ENCODE measurements around the gene SMAP2. TPM values are rescaled to one million over a fixed set of nuclear protein-coding genes. Genes with fewer than 3 reads are reported as not detected.
"Not testable (repeated sequence)": the region's sequence is repeated elsewhere in the genome, so short reads cannot be mapped to it uniquely, and the experiment has no call there.

Gene SMAP2
- total RNA-seq, result 15.1 TPM
- long read RNA-seq, transcript SMAP2-202 (10 exons, 2,939 nt), result major isoform, 16 of 23 reads
- long read RNA-seq, partial matches to known transcripts, result 7 of 23 reads
- long read RNA-seq, other reads (novel, unspliced or antisense), result 0 of 23 reads

GRCh38 chr1:40373323-40374283, at the start of gene SMAP2:
TSS of gene SMAP2 (plus strand) at chr1:40373727. CDS start at chr1:40374121, 394 bp downstream.
- ATAC-seq (peak; percentile 99), DNase-seq (peak; percentile 98)
- intact Hi-C loops (cut with micrococcal nuclease), result no loop called here

DNA sequence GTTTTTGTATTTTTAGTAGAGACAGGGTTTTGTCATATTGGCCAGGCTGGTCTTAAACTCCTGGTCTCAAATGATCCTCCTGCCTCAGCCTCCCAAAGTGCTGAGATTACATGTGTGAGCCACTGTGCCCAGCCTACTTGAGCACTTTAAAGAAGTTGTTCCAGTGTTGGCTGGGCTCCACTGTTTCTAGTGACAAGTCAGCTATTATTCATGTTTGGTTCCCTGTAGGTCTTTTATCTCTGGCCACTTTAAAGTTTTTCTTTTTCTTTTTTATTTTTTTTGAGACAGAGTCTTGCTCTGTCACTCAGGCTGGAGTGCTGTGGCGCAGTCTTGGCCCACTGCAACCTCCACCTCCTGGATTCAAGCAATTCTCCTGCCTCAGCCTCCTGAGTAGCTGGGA, 42.1 kb upstream of the SMAP2 start:
- ATAC-seq; DNase-seq; intact Hi-C loops (cut with micrococcal nuclease): not testable (repeated sequence)

DNA sequence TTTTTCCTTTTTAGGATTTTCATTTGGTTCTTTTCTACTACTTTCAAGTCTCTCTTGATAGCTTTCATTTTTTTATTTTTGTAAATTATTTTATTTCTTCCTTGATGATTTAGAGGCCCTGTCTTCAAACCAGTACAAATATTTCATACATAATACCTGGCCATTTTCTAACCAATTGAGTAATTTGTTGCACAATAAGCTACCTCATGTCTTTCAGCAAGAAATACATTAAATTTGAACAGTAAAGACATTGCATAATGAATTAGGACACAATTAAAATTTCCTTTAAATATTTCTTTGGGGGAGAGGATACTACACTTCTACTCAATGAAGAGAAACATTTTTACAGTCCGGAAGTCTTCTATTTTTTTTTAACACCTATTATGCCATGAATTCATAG, 40.8 kb upstream of the SMAP2 start:
- intact Hi-C loops (cut with micrococcal nuclease), result no loop called here
- no peak for DNase-seq
- no peak for ATAC-seq

- ATAC-seq (no peak), DNase-seq (no peak)
- intact Hi-C loops (cut with micrococcal nuclease), result loop anchor here (5.0 kb wide), 1 partner anchor 190 kb away; no protein-coding TSS in a partner anchor
These were observed 36.1 kb upstream of the SMAP2 start for GRCh38 chr1:40337443-40337842.

DNA sequence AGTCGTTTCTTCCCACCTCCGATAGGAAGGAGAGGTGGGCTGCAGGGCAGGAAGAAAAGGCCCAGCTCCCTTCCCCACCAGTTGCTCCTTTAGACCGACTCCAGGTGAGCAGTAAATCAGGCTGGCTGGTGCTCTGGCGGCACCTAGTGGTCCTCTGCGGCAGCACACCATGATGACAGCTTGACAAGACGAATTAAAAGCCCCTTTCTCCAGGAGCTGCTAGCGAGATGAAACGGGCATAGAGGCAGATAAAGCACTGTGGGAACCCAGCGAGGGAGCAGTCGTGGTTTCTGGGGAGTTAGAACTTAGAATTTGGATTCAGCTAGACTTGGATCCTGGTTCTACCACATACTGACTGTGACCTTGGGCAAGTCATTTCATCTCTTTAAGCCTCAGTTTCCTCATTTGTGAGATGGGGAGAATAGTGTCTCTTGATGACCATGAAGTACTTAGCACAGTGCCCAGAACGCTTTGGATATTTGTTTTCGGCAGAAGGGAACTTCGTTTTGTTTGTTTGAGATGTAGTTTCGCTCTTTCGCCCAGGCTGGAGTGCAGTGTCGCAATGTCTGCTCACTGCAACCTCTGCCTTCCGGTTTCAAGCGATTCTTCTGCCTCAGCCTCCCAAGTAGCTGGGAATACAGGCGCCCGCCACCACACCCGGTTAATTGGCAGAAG, 34.6 kb upstream of the SMAP2 start:
- peak; percentile 87 for DNase-seq
- ATAC-seq, result peak; percentile 87
- intact Hi-C loops (cut with micrococcal nuclease), result loop anchor here (5.0 kb wide), 1 partner anchor 192 kb away; no protein-coding TSS in a partner anchor

- ATAC-seq (peak; percentile 51), DNase-seq (no peak)
- intact Hi-C loops (cut with micrococcal nuclease), result loop anchor here (5.0 to 10.0 kb wide), 2 partner anchors 65 to 192 kb away; no protein-coding TSS in a partner anchor
These were observed 33.9 kb upstream of the SMAP2 start for GRCh38 chr1:40339420-40340323.

DNA sequence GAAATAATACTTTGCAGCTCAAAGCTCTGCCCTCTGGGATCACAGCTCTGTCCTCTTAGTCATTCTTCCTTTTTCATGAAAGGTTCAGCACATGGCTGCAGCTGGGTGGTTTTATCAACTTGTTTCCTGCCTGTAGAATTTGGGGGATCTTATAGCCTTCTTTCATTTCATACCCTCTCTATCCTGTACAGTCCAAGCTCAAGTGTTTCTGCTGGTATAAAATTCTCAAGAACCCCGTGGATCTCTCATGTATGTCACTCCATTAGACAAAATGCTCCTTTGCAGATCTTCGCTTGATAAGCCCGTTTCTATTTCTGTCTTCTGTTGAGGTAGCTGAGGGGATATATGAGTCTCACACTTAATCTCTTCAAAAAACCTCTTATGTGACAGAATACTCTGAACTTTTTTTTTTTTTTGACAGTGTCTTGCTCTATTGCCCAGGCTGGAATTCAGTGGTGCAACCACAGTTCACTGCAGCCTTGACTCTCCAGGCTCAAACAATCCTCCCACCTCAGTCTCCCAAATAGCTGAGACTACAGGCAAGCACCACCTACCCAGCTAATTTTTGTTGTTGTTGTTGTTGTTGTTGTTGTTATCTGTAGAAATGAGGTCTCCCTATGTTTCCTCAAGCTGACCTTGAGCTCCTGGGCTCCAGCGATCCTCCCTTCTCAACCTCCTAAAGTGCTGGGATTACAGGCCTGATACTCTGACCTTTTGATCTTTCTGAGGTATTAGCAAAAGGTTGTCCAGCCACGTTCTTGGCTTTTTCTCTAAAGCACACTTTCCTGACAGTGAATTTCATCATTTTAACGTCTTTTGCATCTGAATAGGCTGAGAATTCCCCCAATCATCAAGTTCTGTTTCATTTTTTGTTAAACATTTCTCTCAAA, 31.8 kb upstream of the SMAP2 start:
- no peak for DNase-seq
- intact Hi-C loops (cut with micrococcal nuclease), result loop anchor here (10.0 kb wide), 1 partner anchor 63 kb away; no protein-coding TSS in a partner anchor
- ATAC-seq, result no peak

DNA sequence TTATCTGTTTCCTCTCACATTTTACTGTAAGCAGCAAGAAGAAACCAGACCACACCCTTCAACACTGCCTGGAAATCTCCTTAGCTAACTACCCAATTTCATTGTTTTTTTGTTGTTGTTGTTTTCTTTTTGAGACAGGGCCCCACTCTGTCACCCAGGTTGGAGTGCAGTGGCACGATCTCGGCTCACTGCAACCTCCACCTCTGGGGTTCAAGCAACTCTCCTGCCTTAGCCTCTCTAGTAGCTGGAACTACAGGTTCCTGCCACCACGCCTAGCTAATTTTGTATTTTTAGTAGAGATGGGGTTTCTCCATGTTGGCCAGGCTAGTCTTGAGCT, 31.2 kb upstream of the SMAP2 start:
- not testable (repeated sequence) for ATAC-seq, DNase-seq
- intact Hi-C loops (cut with micrococcal nuclease), result loop anchor here (10.0 kb wide), 1 partner anchor 62 kb away; no protein-coding TSS in a partner anchor

DNA sequence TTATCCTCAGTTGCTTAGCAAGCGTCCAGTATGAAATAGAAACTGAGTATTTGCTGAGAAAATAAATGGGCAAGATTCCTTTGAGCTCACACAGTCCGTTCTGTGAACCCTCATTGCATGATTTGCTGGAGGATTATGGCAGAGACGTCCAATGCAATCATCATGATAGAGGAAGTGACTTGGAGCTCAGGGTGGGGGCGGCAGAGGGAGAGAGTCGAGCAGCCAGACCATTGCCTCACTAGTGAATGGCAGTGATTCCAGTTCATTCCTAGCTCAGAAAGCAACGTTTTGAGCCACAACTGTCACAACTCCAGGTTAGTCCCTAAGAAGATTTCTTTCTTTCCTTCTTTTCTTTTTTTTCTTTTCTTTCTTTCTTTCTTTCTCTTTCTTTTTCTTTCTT, 28.9 kb upstream of the SMAP2 start:
- DNase-seq, result peak; percentile 58
- peak; percentile 65 for ATAC-seq
- intact Hi-C loops (cut with micrococcal nuclease), result loop anchor here (10.0 kb wide), 1 partner anchor 60 kb away; no protein-coding TSS in a partner anchor

DNA sequence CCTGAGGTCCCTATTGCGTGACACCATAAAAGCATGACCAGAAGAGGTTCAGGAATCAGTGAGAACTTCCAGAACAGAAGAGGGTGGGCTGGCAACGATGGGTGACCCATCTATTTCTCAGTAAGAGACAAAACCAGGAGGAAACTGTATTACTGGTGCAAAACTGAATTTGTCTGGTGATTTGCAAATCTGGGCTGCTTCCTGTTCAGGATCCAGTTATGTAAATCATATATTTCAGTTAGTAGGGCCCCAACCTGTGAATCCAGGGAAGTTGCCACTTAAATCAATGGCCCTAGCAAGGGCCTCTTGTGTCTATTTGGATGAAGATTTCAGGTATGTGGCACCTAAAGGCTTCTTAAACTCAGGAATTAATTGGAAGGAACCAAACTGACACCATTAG, 23.1 kb upstream of the SMAP2 start:
- intact Hi-C loops (cut with micrococcal nuclease), result no loop called here
- no peak for DNase-seq
- no peak for ATAC-seq

GRCh38 chr1:40351124-40351523, 22.4 kb upstream of the SMAP2 start:
- ATAC-seq (no peak), DNase-seq (no peak)
- intact Hi-C loops (cut with micrococcal nuclease), result no loop called here

DNA sequence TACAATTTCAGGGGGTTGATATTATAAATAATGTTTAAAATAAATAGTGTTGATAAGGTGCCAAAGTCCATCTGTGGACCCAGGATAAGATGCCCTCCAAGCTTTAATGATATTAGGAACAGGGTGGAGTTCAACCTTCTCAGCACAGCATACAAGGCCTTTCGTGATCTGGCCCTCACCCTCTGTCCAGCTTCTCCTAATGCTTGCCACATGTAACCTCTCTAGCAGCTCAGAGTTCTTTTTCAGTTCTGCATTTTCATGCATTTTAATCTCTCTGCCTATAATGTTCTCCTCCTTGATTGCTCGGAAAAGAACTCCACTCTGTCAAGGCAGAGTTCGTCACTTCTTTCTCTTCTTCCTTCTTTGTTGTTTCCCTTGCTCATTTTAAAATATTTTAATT, 21.4 kb upstream of the SMAP2 start:
- intact Hi-C loops (cut with micrococcal nuclease), result no loop called here
- ATAC-seq (peak; percentile 57), DNase-seq (no peak)

DNA sequence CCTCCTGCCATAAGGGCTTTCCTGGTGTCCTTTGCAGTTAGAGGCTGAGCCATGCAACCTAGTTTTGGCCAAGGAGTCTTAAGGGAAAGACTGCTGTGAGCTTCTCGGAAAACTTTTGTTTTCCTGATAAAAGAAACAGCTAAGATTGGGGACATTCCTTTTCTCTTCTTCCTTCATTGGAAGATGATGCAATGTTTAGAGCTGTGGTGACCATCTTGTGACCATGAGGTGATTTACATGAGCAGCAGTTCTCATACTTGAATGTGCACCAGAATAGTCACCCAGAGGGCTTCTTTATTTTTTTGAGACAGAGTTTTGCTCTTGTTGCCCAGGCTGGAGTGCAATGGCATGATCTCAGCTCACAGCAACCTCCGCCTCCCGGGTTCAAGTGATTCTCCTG, 20.4 kb upstream of the SMAP2 start:
- DNase-seq (no peak), ATAC-seq (no peak)
- intact Hi-C loops (cut with micrococcal nuclease), result no loop called here

DNA sequence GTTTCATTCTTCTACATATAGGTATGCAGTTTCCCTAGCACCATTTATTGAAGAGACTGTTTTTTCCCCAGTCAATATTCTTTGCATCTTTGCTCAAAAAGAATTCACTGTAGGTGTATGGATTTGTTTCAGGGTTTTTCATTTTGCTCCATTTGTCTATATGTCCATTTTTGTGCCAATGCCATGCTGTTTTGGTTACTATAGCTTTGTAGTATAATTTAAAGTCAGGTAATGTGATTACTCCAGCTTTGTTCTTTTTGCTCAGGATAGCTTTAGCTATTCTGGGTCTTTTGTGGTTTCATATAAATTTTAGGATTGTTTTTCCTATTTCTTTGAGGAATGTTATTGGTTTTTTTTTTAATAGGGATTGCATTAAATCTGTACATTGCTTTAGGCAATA, 15.9 kb upstream of the SMAP2 start:
- DNase-seq (no peak), ATAC-seq (no peak)
- intact Hi-C loops (cut with micrococcal nuclease), result no loop called here

- no peak for ATAC-seq
- DNase-seq, result no peak
- intact Hi-C loops (cut with micrococcal nuclease), result no loop called here
These were observed 12.9 kb upstream of the SMAP2 start for GRCh38 chr1:40360631-40361030.

- DNase-seq, result no peak
- intact Hi-C loops (cut with micrococcal nuclease), result no loop called here
- ATAC-seq, result no peak
These were observed 12.3 kb upstream of the SMAP2 start for GRCh38 chr1:40361201-40361600.

DNA sequence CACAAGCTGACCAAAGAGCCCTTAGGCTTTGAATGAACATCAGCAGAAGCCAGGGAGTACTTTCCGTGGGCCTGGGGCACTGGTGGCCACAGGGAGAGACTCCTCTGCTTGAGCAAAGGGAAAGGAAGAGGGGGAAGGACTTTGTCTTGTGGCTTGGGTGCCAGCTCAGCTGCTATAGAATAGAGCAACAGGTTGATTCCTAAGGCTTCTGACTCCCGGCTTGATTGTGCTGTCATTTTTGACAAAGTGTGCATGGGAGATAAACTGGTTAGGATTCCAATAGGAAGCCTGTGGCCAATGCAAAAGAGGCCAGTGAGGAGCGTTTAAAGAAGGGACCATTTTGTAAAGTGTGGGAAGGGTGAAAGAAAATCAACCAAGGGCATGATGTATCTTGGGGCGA, 11.9 kb upstream of the SMAP2 start:
- ATAC-seq, result no peak
- no peak for DNase-seq
- intact Hi-C loops (cut with micrococcal nuclease), result no loop called here

- intact Hi-C loops (cut with micrococcal nuclease), result no loop called here
- ATAC-seq (no peak), DNase-seq (no peak)
These were observed 11.3 kb upstream of the SMAP2 start for GRCh38 chr1:40362199-40362598.
